Transverse colon (tissue), 4 donors: ENCODE results near the gene GMIP.

ENCODE experiments used
- CTCF ChIP-seq, 5 experiments: fragments of 200-600 bp in 3 of 5; fragments of 450-650 bp in 2 of 5; sonication (generic) in 3 of 5; IDR thresholded peaks; 1 replicate in 2 of 5; 2 replicates in 3 of 5; pipeline ENCODE4 v1.5.1; 2016 to 2017; ENCODE audit warnings: antibody characterized with exemption in 5 of 5, inconsistent platforms in 3 of 5, mild to moderate bottlenecking in 2 of 5, moderate library complexity in 1 of 5
- EP300 ChIP-seq: sonication (generic); formaldehyde crosslinking; IDR thresholded peaks from one replicate; pipeline ENCODE4 v1.6.1; 2017; ENCODE audit warnings: antibody characterized with exemption, low read depth
- POLR2A ChIP-seq: fragments of 450-650 bp; IDR thresholded peaks from one replicate; pipeline ENCODE4 v1.6.1; 2016; ENCODE audit warnings: antibody characterized with exemption, mild to moderate bottlenecking, moderate library complexity
- POLR2AphosphoS5 ChIP-seq, 3 donors: sonication (generic); formaldehyde crosslinking; IDR thresholded peaks; one replicate each; pipeline ENCODE4 v1.6.1; 2016; ENCODE audit warnings: antibody characterized with exemption in 3 of 3

- TF ChIP-seq POLR2A (no peak), CTCF (IDR thresholded peaks at IDR 0.05) (no peak), EP300 (no peak), POLR2AphosphoS5 (IDR thresholded peaks at IDR 0.05) (no peak)
These were observed 26.7 kb upstream of the GMIP start for GRCh38 chr19:19670070-19670551.
